ENCODE measurements around the gene ACO2. TPM values are rescaled to one million over a fixed set of nuclear protein-coding genes. Genes with fewer than 3 reads are reported as not detected.

Gene ACO2
- total and polyA plus RNA-seq, 10 of the 15 experiments (the other 5 are each of a cell fraction or from before 2014, with no cell fraction given) = 21.4 to 214 (median 88.5) TPM

DNA sequence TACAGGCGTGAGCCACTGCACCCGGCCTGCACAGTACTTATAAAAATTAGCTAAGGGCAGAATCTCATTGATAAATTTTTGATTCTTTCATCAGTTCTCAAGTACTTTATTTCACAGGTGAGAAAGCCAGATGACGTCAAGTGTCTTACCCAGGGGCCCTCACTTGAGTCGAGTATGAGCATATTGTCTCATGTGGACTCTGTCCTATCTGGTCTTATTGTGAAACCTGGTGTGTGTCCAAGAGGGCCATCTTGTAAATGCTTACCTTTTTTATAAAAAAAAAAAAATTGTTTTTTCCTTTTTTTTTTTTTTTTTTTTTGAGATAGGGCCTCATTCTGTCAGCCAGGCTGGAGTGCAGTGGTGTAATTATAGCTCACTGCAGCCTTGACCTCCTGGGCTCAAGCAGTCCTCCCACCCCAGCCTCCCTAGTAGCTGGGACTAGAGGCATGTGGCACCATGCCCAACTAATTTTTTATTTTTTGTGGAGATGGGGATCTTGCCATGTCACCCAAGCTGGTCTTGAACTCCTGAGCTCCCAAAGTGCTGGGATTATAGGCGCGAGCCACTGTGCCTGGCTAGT lies 6.0 kb downstream of the ACO2 start (continued):
- TF ChIP-seq, protein P1, sequence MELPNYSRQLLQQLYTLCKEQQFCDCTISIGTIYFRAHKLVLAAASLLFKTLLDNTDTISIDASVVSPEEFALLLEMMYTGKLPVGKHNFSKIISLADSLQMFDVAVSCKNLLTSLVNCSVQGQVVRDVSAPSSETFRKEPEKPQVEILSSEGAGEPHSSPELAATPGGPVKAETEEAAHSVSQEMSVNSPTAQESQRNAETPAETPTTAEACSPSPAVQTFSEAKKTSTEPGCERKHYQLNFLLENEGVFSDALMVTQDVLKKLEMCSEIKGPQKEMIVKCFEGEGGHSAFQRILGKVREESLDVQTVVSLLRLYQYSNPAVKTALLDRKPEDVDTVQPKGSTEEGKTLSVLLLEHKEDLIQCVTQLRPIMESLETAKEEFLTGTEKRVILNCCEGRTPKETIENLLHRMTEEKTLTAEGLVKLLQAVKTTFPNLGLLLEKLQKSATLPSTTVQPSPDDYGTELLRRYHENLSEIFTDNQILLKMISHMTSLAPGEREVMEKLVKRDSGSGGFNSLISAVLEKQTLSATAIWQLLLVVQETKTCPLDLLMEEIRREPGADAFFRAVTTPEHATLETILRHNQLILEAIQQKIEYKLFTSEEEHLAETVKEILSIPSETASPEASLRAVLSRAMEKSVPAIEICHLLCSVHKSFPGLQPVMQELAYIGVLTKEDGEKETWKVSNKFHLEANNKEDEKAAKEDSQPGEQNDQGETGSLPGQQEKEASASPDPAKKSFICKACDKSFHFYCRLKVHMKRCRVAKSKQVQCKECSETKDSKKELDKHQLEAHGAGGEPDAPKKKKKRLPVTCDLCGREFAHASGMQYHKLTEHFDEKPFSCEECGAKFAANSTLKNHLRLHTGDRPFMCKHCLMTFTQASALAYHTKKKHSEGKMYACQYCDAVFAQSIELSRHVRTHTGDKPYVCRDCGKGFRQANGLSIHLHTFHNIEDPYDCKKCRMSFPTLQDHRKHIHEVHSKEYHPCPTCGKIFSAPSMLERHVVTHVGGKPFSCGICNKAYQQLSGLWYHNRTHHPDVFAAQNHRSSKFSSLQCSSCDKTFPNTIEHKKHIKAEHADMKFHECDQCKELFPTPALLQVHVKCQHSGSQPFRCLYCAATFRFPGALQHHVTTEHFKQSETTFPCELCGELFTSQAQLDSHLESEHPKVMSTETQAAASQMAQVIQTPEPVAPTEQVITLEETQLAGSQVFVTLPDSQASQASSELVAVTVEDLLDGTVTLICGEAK (IDR thresholded peaks at IDR 0.05; ENCODE audit: borderline replicate concordance) = no peak
- TF ChIP-seq, protein P2, sequence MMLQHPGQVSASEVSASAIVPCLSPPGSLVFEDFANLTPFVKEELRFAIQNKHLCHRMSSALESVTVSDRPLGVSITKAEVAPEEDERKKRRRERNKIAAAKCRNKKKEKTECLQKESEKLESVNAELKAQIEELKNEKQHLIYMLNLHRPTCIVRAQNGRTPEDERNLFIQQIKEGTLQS (IDR thresholded peaks at IDR 0.05; ENCODE audit: borderline replicate concordance, extremely low read depth, low read depth, low read length) = no peak
- TF ChIP-seq KDM1A (IDR thresholded peaks at IDR 0.05; ENCODE audit: borderline replicate concordance) (no peak), POLR2AphosphoS2 (IDR thresholded peaks at IDR 0.05; ENCODE audit: low read depth, low read length) (no peak), MYB (IDR thresholded peaks at IDR 0.05; ENCODE audit: borderline replicate concordance, low read depth, low read length) (no peak), FOS (IDR thresholded peaks at IDR 0.05; ENCODE audit: borderline replicate concordance, extremely low read depth, insufficient read length) (no peak), ZBED1 (IDR thresholded peaks at IDR 0.05; ENCODE audit: borderline replicate concordance) (no peak), SIN3A (IDR thresholded peaks at IDR 0.05; ENCODE audit: low read depth, low read length) (no peak), YBX1 (IDR thresholded peaks at IDR 0.05) (no peak), WRNIP1 (IDR thresholded peaks at IDR 0.05; ENCODE audit: borderline replicate concordance, low read depth, low read length) (no peak)
- TF ChIP-seq, protein P3, sequence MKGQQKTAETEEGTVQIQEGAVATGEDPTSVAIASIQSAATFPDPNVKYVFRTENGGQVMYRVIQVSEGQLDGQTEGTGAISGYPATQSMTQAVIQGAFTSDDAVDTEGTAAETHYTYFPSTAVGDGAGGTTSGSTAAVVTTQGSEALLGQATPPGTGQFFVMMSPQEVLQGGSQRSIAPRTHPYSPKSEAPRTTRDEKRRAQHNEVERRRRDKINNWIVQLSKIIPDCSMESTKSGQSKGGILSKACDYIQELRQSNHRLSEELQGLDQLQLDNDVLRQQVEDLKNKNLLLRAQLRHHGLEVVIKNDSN (IDR thresholded peaks at IDR 0.05; ENCODE audit: borderline replicate concordance, extremely low read length, insufficient read depth, low read depth, low read length) = no peak

Data from GM12878 (cell line).